Cardiac septum (tissue), 1 donor: ENCODE results near the gene ZNF227. TPM values are rescaled to one million over a fixed set of nuclear protein-coding genes. Genes with fewer than 3 reads are reported as not detected.
"Not testable (repeated sequence)": the region's sequence is repeated elsewhere in the genome, so short reads cannot be mapped to it uniquely, and the experiment has no call there.

Experiments used
- DNase-seq: peaks from one replicate; pipeline ENCODE4 v3.0.0-alpha.2; 2020; ENCODE audit warnings: low spot score
- intact Hi-C: fragments of 100-400 bp; cut with DNase I; formaldehyde crosslinking; loops from one replicate; pipeline ENCODE4 v1.14.0; 2022
- long read RNA-seq: library from polyadenylated mRNA; unstranded; transcript quantifications from one replicate; pipeline ENCODE4 v2.0.0, GENCODE V29; 2021
- total RNA-seq: library from RNA; stranded (reverse); fragmentation: NEBNext Ultra II Directional; extraction: Animal tissue kit (Norgen Biotek cat#: 25700); gene quantifications from one replicate; pipeline ENCODE4 v1.2.1, GENCODE V29; 2021
- donor health status: DM: no; HTN: no; CAD: no.

The ZNF227 gene
- total RNA-seq: 15.4 TPM
- long read RNA-seq, partial matches to known transcripts: 1 of 6 reads
- long read RNA-seq, other reads (novel, unspliced or antisense): 2 of 6 reads

GRCh38 chr19:44212250-44212865 lies at the start of gene ZNF227:
ZNF227 (plus strand) TSS chr19:44212532; CDS start chr19:44217793, 5,261 bp downstream.
- DNase-seq: peak; percentile 95
- intact Hi-C loops: loop anchor here (1.0 to 5.0 kb wide), 2 partner anchors 71 to 100 kb away; partner anchors contain the start of genes ZNF225 and ZNF234

- DNase-seq: no peak
- intact Hi-C loops: loop anchor here (1.0 to 5.0 kb wide), 3 partner anchors 23 to 111 kb away; partner anchors contain the start of genes ZNF223, ZNF225 and ZNF234
Observed at GRCh38 chr19:44163789-44164188, 48.5 kb upstream of the ZNF227 start.

- no peak for DNase-seq
Observed at GRCh38 chr19:44164327-44164672, 48.0 kb upstream of the ZNF227 start.

GRCh38 chr19:44164673-44165512 lies 47.4 kb upstream of the ZNF227 start, which contains the start of gene ZNF226:
ZNF226 (plus strand) TSS chr19:44165100; CDS start chr19:44170081, 4,981 bp downstream.
- intact Hi-C loops: loop anchor here (1.0 to 5.0 kb wide), 4 partner anchors 24 to 113 kb away; partner anchors contain the start of genes ZNF223, ZNF225 and ZNF234
- DNase-seq: peak; percentile 95

More at GRCh38 chr19:44164327-44164672, 48.0 kb upstream of the ZNF227 start:
- intact Hi-C loops: loop anchor here (1.0 to 5.0 kb wide), 3 partner anchors 23 to 112 kb away; partner anchors contain the start of genes ZNF223, ZNF225 and ZNF234

DNA sequence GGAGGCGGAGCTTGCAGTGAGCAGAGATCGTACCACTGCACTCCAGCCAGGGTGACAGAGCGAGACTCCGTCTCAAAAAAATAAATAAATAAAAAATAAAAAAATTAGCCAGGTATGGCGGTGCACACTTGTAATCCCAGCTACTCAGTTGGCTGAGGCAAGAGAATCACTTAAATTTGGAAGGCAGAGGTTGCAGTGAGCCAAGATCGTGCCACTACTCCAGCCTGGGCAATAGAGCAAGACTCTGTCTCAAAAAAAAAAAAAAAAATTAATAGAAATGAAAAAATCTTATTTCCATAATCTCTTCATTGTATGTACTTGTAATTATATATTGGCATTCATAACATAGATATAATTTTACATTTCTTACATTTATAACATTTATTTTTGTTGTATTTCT lies 41.7 kb upstream of the ZNF227 start:
- intact Hi-C loops, DNase-seq: not testable (repeated sequence)

- intact Hi-C loops: no loop called here
- DNase-seq: no peak
Observed at GRCh38 chr19:44176590-44176989, 35.7 kb upstream of the ZNF227 start.

DNA sequence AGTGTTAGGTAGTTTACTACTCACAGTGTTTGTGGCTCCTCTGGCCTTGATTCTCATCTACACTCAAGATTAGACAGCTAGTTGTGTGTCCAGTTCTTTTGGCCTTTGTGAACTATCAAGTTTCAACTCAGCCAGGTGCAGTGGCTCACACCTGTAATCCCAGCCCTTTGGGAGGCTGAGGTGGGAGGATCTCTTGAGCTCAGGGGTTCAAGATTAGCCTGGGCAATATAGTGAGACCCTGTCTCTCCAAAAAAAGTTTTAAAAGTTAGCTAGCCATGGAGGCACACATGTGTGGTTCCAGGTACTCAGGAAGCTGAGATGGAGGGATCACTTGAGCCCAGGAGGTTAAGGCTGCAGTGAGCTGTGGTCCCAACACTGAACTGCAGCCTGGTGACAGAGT lies 31.4 kb upstream of the ZNF227 start:
- DNase-seq: no peak
- intact Hi-C loops: no loop called here

DNA sequence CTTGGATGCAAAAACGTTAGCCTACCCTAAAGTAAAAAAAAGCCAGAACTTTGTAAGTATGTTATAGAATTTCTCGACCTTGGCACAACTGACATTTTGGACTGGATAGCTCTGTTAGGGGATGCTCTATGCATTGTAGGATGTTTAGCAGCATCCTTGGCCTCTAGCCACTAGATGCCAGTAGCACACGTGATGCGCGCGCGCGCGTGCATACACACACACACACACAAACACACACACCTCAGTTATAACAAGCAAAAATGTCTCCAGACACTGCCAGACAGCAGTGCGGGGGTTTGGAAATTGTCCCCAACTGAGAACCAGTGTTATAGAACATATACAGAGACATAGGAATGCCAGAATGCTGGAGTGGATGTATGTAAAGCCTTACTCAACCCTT lies 30.2 kb upstream of the ZNF227 start:
- intact Hi-C loops: no loop called here
- no peak for DNase-seq

- intact Hi-C loops: no loop called here
- no peak for DNase-seq
Observed at GRCh38 chr19:44190020-44190419, 22.3 kb upstream of the ZNF227 start.

- DNase-seq: no peak
- intact Hi-C loops: no loop called here
Observed at GRCh38 chr19:44192127-44192526, 20.2 kb upstream of the ZNF227 start.

- no peak for DNase-seq
- intact Hi-C loops: no loop called here
Observed at GRCh38 chr19:44196772-44197171, 15.6 kb upstream of the ZNF227 start.

GRCh38 chr19:44202470-44202869 lies 9.9 kb upstream of the ZNF227 start:
- intact Hi-C loops: loop anchor here (10.0 kb wide), 1 partner anchor 198 kb away; the partner anchor contains the start of gene ZNF230
- DNase-seq: no peak

DNA sequence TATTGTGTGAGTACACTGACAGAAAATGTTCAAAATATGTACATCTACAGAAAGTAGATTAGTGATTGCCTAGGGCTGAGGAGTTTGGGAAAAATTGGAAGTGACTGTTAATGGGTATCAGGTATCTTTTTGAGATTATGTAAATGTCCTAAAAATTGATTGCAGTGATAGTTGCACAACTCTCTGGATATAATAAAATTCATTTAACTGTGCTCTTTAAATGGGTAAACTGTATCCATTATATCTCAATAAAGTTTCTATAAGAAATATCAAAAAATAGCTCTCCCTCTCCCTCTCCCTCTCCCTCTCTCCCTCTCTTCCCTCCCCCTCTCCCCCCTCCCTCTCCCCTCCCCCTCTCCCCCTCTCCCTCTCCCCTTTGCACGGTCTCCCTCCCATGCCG lies 9.4 kb upstream of the ZNF227 start:
- DNase-seq: no peak
- intact Hi-C loops: loop anchor here (10.0 kb wide), 1 partner anchor 198 kb away; the partner anchor contains the start of gene ZNF230

- intact Hi-C loops: loop anchor here (10.0 kb wide), 1 partner anchor 199 kb away; the partner anchor contains the start of gene ZNF230
- not testable (repeated sequence) for DNase-seq
Observed at GRCh38 chr19:44203877-44204276, 8.5 kb upstream of the ZNF227 start.

GRCh38 chr19:44204772-44205171 lies 7.6 kb upstream of the ZNF227 start:
- intact Hi-C loops: loop anchor here (5.0 to 10.0 kb wide), 3 partner anchors 112 to 200 kb away; partner anchors contain the start of genes ZNF224, ZNF230 and ZNF285
- DNase-seq: no peak

GRCh38 chr19:44207126-44207803 lies 5.1 kb upstream of the ZNF227 start:
- intact Hi-C loops: loop anchor here (1.0 to 10.0 kb wide), 6 partner anchors 42 to 202 kb away; partner anchors contain the start of genes ZNF112, ZNF224, ZNF226 and ZNF230
- peak; percentile 94 for DNase-seq

GRCh38 chr19:44212866-44213346 lies 574 bp downstream of the ZNF227 start:
- intact Hi-C loops: loop anchor here (1.0 to 5.0 kb wide), 2 partner anchors 72 to 101 kb away; partner anchors contain the start of genes ZNF225 and ZNF234
- no peak for DNase-seq

GRCh38 chr19:44219926-44220325 lies 7.6 kb downstream of the ZNF227 start:
- intact Hi-C loops, DNase-seq: not testable (repeated sequence)

DNA sequence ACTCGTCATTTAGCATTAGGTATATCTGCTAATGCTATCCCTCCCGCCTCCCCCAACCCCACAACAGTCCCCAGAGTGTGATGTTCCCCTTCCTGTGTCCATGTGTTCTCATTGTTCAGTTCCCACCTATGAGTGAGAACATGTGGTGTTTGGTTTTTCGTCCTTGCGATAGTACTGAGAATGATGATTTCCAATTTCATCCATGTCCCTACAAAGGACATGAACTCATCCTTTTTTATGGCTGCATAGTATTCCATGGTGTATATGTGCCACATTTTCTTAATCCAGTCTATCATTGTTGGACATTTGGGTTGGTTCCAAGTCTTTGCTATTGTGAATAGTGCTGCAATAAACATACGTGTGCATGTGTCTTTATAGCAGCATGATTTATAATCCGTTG lies 8.4 kb downstream of the ZNF227 start:
- intact Hi-C loops, DNase-seq: not testable (repeated sequence)
